HG03066 (cell line): Measurements from ENCODE around the gene CIC.

Experiments
- ATAC-seq: cut with Tn5 transposase; IDR thresholded peaks from one replicate; pipeline ENCODE4 v1.9.1; 2021; ENCODE audit warnings: low read depth; ENCODE audit not compliant: unreplicated experiment

Gene CIC

DNA sequence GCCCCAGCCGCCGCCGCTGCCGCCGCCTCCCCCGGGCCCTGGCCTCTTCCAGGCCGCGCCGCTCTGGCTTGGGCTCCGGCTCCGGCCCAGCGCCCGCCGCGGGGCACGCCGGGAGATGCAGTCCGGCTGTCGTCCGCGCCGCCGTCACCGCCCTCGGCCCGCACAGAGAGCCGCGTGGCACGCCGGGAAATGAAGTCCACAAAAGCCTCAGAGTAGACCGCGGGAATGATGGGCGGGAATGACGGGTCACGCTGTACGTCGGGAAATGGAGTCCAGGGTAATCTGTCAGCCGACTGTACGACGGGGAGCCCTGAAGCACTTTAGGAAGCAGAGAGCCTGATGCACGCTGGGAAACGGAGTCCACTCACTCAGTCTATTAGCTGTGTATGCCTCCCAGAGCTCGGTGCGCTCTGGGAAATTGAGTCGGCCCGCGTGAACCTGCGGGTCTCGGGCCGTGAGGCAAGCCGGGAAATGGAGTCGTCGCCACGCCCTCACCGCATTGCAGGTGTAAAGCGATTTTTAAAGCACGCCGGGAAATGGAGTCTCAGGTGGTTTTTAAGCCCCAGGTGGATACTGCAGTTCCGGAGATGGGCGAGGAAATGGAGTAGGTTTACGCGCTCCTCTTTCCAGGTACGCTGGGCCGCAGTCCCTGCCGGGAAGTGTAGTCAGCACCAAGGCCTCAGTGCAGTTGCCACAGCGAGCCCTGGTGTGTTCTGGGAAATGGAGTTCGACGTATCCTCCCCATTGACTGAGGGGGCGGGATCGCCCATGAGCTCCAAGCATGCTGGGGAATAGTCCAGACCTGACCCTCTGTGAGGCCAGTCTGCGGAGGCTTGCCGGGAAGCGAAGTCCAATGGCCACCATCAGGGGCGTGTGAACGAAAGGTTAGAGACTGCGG lies 26.3 kb upstream of the CIC start, which contains the start of gene GSK3A:
TSS of gene GSK3A (minus strand) at position 91 of the 898 bp plus-strand sequence. CDS start 137 bp downstream, outside the sequence.
- ATAC-seq: peak; percentile 65

DNA sequence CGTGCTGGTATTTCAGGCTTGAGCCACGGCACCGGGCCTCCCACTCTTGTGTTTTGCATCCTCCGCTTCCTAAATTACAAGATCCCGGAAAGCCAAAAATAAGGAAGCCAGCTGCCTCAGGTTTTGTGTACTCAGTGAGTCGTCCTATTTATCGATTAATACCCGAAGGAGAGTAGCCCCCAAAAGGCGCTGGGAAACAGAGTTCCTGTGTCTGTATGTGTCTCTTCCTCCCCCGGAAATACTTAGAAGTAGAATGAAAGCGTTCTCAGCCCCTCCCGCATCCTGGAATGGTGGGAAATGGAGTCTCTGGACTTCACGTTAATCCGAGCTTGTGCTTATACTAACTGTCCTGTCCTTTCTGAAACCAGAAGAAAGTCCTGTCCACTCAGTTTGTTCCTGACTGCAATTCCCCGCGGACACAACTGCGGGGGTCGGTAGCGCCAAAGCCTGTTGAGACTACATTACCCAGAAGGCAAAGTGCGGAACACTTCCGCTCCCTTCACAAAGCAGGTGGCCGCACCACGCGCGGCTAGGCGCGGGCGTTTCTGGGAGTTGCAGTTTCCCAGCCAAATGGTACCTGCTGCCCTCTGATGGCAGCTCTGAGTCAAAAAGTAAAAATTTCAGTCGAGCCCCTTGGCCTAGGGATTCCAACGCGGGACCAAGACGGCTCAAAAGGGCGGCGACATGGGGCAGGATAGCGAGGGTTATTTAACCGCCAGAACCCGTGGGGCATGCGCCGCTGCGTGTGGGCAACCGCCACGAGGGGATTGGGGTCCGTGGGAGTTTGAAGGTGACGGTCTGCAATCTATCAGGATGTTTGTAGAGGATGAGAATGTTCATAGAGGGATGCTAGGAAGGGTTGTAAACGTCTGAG lies 24.5 kb upstream of the CIC start:
- ATAC-seq: peak; percentile 31

DNA sequence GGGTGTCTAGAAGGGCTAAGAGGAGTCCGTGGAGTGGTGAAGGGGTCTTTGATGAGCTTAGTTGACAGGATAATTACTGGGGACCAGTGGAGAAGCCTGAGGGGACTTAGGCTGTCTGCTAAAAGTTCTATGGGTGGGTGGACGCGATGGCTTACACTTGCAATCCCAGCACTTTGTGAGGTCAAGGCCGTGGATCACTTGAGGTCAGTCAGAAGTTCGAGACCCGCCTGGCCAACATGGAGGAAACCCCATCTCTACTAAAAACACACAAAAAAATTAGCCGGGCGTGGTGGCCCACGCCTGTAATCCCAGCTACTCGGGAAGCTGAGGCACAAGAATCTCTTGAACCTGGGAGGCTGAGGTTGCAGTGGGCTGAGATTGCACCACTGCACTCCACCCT lies 23.8 kb upstream of the CIC start:
- ATAC-seq: no peak

DNA sequence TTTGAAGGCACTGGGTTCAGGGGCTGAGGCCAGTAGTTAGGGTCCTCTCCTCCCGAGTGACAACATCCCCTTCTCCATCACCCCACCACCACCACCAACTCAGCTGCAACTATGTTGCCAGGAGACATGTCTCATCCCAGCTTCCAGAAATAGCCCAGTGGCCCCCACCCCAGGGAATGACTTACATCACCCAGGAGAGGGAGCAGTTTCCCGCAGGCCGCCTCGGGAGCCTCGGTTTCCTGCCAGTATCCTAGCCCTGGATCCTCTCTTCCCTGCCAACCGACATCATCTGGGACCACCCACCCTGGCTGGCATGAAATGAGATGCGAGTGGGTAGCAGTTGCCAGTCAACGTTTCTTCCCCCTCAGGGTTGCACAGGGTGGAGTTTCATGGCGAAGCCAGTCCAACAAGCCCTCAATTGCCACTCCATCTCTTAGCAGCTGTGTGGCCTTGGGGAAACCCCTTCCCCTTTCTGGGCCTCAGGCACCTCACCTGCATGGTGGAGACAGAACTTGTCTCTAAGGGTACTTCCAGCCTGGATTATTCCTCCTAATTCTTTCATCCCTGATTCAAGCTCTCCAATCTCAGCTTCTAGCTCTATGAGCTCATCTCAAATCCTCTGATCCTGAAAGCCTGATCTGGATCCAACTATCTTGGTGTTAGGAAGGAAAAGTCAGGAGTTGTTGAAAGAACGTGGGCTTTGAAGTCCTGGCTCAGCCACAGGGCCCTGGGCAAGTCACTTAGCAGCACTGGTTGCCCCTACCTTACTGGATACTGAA lies 22.7 kb upstream of the CIC start:
- no peak for ATAC-seq

DNA sequence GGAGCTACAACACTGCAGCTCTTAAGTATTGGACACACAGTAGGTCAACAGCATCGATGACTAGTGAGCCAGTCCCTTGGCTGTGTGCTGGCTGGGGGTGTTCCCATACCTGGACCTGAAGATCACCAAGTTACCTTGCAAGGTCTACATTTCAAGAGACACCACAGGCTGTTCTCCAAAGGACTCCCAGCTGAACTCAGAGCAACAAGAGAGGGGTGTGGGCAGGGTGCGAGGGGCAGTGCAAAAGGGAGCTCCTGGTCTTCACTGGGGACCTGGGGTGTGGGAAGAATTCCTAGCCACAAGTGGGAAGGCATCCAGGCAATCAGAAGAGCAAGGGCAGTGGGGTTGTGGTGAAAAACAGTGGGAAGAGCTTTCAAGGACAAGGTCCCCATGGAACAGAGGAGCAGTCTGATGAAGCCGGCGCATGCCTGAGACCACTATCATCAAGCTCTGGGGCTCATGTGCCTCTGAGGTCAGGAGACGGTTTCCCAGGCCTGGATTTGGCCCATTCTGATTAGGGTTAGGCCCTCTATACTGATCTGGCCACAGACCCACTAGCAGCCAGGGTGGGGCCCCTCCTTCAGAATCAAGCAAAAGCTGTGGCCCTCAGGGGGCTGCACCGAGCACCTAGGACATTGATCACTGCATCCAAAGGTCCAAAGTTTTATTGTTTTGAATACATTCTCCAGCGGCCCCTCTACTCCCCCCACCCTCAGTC lies 22.0 kb upstream of the CIC start:
- ATAC-seq: no peak

DNA sequence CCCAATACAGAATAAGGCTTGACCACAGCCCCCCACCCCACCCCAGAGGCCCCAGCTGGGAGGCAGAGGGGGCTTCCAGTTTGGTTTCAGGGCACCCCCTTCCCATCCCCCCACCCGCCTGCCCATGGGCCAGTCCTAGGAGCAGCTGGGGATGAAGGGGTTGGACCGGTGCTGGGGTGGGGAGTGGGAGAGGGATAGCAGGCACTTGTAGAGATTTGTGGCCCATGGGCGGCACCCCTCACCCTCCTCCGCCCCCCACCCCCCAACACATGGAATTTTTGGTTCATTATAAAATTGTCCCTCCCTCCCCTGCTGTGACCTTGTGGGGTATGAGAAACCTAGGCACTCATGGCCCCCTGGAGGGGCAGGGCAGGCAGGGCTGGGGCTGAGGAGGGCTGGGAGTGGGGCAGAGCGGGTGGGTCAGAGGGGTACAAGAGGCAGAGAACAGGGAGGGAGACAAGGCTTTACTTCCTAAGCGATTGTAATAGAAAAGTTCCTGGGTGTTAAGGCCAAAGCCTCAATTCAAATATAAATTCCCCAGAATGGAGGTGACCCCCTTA lies 21.3 kb upstream of the CIC start:
- ATAC-seq: no peak

DNA sequence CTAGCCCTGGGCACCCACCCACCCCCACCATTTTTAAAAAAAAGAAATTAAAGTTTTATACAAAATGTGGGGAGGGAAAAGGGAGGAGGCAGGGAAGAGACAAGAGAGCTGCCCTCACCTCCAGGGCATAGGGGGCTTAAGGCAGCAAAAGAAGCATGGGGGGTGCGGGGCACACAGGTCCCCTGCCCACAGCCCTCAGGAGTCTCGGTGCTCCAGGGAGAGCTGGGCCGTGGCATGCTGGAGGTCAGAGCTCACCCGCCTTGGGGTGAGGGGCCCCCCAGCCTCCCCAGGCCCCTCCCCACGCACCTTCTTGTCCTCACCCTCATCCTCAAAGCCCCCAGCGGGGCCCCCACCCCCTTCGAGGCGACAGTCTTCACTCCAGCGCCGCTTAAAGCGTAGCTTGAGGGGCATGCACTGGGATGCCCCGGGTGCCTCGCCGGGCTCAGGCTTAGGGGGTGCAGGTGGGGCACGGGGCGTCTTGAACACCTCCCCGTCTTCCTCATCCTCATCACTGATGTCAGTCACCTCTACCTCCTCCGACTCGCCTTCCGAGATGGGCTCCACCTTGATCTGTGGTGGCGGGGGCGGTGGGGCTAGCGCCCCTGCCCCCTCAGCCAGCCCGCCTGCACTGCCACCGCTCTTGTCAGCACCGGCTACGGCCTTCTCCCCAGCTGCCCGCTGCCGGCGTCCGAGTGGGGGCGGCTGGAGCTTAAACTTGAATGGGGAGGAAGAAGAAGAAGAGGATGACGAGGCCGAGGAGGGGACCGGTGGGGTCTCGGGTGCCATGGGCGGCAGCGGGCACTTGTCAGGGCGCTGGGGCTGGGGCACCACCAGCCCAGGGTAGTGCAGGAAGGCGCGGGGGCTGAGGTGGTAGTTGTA lies 20.5 kb upstream of the CIC start:
- no peak for ATAC-seq

DNA sequence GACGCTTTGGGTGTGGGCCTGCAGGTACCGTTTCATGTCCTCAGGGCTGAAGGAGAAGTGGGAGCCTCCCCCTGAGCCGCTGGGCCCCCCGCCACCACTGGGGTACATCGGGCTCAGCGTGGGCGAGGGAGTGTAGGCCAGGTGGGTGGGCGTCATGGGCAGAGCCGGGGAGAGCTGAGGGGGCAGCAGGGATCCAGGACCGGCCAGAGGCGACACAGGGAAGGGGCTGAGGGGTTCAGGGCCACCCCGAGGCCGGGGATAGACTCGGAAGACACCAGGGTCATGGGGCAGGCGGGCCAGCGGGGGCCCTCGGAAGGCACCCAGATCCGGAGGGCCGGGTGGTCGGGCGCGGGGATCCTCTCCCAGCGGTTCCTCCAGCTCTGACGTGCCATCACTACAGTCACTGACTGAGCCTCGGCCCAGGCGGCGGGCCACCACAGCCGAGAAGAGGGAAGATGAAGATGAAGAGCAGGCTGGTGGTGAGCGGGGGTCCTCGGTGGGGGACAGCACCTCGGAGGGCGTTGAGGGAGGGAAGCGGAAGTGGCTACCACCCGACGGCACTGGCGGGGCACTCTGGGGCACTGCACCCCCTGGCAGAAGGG lies 19.8 kb upstream of the CIC start:
- no peak for ATAC-seq

DNA sequence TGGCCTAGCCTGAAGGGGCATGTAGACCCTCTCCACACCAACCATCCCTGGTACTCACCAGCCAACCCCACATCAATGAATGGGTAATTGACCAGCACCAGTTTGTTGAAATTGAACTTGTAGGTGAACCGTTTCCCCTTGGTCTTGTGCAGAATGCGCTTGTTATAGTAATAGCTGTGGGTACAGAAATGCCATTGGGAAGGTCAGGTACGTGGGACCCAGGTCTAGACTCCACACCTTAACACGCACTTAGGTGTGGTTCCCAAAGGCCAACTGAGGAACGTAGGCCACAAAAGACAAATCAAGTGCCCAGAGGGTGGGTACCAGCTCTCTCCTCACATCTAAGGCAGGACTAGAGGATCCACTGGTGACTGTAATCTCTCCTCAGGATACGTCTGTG lies 19.3 kb upstream of the CIC start:
- ATAC-seq: no peak

DNA sequence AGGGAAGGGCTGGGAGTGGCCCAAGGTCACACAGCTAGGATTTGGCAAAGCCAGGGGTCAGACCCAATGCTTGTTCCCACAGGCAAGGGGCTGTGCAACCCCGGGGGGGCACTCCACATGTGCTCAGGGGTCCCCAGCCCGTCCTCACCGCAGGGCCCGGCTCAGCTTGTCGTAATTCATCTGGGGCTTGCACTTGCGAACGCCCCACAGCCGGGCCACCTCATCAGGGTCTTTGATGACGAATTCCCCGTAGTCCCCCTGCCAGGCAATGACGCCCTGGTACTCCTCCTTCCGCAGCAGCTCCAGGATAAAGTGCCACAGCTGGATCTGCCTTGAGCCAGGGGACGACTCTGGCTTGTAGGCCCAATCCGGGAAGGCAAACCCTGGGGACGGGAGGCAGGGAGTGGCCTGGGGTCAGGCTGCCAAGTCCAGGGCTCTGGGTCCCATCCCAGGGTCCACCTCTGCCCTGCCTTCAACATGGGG lies 18.8 kb upstream of the CIC start:
- no peak for ATAC-seq

DNA sequence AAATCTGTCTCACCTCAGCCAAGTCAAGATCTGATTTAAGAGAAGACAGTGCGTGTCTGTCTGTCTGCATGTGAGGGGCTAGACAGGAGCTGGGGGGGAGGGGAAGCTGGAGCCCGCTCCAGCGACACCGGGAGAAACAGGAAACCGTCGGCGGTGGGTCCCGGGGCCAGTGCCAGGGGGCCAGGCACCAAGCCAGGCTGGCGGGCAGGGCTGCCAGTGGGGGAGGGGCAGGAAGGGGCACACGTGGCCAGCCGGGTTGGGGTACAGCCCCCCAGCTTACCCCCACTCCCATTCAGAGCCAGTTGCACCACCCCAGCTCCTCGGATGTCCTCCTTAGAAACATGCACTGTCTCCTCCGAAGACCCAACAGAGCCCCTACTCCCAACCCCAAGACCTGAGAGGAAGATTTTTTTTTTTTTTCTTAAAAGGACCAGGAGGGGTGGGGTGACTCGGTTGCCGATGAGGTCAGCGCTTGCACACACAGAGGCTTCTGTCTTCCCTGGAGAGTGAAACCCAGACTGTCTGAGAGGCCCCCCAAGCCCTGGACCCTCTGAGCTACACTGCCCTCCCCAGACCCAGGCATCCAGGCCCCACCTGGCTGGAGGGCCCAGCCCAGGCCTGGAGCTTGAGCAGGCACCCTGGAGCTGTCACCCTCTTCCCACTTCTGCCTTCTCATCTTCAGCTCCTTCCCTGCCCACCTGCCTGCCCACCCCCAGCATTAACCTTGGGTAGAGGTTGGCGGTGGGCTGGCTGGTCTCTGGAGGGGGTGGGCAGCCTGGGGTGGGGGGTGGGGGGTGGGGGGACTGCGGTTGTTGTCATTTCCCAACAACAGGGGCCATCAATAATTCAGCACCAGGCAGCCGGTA lies 18.2 kb upstream of the CIC start:
- ATAC-seq: no peak

DNA sequence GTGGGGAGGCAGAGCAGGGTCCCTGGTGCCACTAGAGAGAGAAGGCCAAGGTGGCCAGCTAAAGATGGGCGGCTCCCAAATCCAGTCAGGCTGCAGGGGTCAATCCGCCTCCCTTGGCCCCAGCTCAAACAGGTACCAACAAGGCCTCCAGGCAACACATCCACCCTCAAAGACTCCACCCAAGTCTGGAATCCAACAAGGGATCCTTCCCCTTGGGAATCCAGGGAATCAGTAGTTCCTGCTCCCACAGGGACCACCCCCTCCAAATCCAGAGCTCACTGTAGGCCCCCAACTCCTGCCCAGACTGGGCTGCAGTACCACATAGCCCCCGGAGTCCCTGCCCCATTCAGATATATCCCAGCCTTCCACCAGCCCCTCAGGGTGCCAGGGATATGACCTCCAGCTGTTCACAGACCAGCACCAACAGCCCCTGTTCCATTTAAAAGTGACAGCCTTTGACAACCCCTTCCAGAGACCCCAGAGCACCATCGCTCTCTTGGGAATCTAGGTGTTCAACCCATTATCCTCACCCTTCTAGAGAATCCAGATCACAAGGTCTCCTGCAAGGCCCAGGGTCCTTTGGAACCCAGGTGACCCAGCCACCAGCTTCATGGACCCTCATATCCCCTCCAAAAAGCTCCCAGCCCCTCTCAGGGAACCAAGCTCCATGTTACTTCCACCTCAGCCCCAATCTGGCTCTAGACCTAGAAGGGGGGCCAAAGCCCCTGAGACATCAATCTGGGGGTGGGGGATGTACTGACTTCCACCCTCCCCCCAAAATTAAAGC lies 17.3 kb upstream of the CIC start:
- ATAC-seq: no peak

DNA sequence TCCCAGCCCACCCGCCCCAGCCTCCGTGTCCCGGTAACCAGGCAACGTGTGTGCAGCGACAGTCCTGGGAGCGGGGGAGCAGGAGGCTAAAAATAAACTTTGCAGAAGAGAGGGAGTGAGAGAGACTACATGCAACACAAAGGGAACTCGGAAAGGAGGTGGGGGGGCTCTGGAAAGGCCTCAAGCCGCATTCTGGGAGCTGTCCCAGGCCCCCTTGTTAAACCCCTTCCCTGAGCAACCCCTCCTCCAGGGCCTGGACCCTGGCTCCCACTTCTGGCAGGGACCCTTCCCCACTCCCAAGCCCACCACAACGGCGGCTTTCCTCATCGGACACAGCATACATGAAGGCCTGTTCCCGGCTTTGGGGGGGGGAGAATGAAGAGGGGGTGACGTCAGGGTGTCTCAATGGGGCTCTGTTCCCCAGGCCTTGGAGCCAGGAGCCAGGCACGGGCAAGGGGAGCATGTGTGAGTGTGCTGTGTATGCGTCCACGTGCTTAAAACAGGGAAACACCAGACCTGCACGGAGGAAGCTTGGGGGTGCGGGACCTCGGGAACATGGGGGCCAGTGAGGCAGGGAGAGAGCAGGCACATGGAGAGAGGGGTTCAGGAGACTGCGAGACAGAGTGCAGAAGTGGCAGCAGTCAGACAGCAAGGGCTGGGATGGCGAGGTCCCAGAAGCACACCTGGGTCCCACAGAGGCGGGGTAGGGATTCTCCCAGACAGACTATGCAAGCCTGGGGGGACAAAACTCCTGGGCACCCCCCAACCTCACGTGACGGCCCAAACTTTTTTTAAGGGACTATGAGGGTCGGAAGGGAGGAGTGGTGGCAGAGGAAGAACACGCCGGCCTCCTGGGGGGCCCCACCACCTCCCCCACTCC lies 16.4 kb upstream of the CIC start:
- ATAC-seq: no peak

DNA sequence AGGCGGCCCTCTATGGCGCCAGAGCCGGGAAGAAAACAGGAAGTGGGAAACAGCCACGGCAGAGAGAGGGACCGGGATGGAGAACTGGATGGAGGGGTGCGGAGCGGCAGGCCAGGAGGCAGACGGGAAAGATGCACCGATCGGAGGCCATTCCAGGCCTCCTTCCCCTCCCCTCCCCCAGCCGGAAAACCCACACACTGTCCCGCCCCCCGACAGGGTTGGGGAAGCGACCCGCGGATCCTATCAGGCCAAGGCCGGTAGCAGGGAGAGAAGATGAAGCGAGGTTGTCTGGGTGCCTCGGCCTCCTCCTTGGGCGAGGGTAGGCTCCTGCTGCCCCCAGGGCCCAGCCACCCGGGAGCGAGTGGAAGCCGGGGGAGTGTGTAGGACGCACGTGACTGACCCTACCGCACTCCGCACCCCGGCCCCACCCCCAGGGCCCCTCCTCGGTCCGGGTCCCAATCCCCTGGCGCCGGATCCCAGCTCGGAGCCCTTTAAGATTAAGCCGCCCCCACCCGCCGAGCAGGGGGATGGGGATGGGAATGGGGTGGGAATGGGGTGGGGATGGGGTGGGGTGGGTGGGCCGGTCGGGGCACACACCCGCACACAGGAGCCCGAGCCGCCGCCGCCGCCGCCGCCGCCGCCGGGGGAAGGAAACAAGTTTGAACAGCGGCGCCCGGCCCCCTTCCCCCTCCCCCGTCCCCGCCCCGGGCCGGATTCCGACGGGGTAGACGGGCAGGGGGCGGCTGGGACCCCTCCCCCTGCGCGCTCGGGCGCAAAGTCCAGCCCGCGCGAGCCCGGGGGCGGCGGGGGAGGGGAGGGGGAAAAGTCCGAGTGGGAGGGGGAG lies 15.6 kb upstream of the CIC start:
- no peak for ATAC-seq
